ENCODE results near the gene ZBTB25.

Gene ZBTB25

GRCh38 chr14:64405295-64405694 lies 98.3 kb downstream of the ZBTB25 start:
- H3K4me1 ChIP-seq (ENCODE audit: insufficient read depth, insufficient read length), result no peaks in the 10 kb centered on the region
- H3K27me3 ChIP-seq (ENCODE audit: insufficient read depth, insufficient read length), result no peaks in the 10 kb centered on the region
- H3K9ac ChIP-seq (ENCODE audit: insufficient read length, low read depth), result no peak overlapping the region
- H3K9me3 ChIP-seq (ENCODE audit: insufficient read depth, low read length), result no peaks in the 10 kb centered on the region
- DNase-seq (ENCODE audit: low read depth, low spot score), result peak; percentile 35
- TF ChIP-seq YY1 (IDR thresholded peaks at IDR 0.05; ENCODE audit: insufficient read depth, insufficient read length) (no peak), SUZ12 (IDR thresholded peaks at IDR 0.05; ENCODE audit: extremely low read depth, insufficient read depth, insufficient read length) (no peak), ZNF274 (IDR thresholded peaks at IDR 0.05; ENCODE audit: low read depth, low read length) (no peak)
- H3K36me3 ChIP-seq (ENCODE audit: insufficient read depth, insufficient read length, low read length), result peaks cover 46% of the 10 kb centered on the region
- no peak overlapping the region for H3K4me3 ChIP-seq (ENCODE audit: insufficient read length, low read depth)

- no peaks in the 10 kb centered on the region for H3K4me1 ChIP-seq (ENCODE audit: insufficient read depth, insufficient read length)
- DNase-seq (ENCODE audit: low read depth, low spot score), result no peak
- no peaks in the 10 kb centered on the region for H3K27me3 ChIP-seq (ENCODE audit: insufficient read depth, insufficient read length)
- no peak for TF ChIP-seq YY1 (IDR thresholded peaks at IDR 0.05; ENCODE audit: insufficient read depth, insufficient read length)
- no peak for TF ChIP-seq ZNF274 (IDR thresholded peaks at IDR 0.05; ENCODE audit: low read depth, low read length)
- no peak for TF ChIP-seq SUZ12 (IDR thresholded peaks at IDR 0.05; ENCODE audit: extremely low read depth, insufficient read depth, insufficient read length)
- H3K36me3 ChIP-seq (ENCODE audit: insufficient read depth, insufficient read length, low read length), result peaks cover 47% of the 10 kb centered on the region
- H3K9me3 ChIP-seq (ENCODE audit: insufficient read depth, low read length), result no peaks in the 10 kb centered on the region
- H3K4me3 ChIP-seq (ENCODE audit: insufficient read length, low read depth), result no peak overlapping the region
- no peak overlapping the region for H3K9ac ChIP-seq (ENCODE audit: insufficient read length, low read depth)
Observed at GRCh38 chr14:64401949-64402348, 101.7 kb downstream of the ZBTB25 start.

GRCh38 chr14:64400829-64401459 lies 102.7 kb downstream of the ZBTB25 start:
- Histone ChIP-seq H3K36me3 (ENCODE audit: insufficient read depth, insufficient read length, low read length) (peaks cover 42% of the 10 kb centered on the region), H3K9ac (ENCODE audit: insufficient read length, low read depth) (no peak overlapping the region), H3K4me3 (ENCODE audit: insufficient read length, low read depth) (no peak overlapping the region), H3K9me3 (ENCODE audit: insufficient read depth, low read length) (no peaks in the 10 kb centered on the region), H3K4me1 (ENCODE audit: insufficient read depth, insufficient read length) (no peaks in the 10 kb centered on the region), H3K27me3 (ENCODE audit: insufficient read depth, insufficient read length) (no peaks in the 10 kb centered on the region)
- DNase-seq (ENCODE audit: low read depth, low spot score), result no peak
- TF ChIP-seq ZNF274 (IDR thresholded peaks at IDR 0.05; ENCODE audit: low read depth, low read length) (no peak), SUZ12 (IDR thresholded peaks at IDR 0.05; ENCODE audit: extremely low read depth, insufficient read depth, insufficient read length) (no peak), YY1 (IDR thresholded peaks at IDR 0.05; ENCODE audit: insufficient read depth, insufficient read length) (no peak)

All from NT2/D1 (cell line).